Measurements from ENCODE around the gene ADAMTS2.

DNA sequence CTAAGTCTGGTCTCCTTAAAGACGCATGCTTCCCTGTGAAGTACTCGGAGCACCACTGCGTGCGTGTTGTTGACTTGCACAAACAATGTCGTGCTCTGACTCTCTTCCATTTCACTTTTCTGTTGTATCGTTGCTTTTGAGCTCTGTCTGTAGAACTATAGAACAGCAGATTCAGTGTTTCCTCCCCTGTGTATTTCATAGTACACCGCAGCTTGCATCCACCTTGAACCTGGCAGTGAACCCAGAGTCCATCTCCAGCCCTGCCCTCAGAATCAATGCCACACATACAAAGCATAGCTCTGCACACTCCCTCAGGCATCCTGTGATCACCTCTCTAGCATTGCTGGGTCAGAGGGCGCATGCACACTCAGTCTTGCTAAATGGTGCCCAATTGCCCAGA is 37.2 kb upstream of the ADAMTS2 start:
- no peak for TF ChIP-seq CTCF (conservative IDR thresholded peaks at IDR 0.05; ENCODE audit: low read depth, low read length)
- no peak for TF ChIP-seq EZH2 (IDR thresholded peaks at IDR 0.05; ENCODE audit: low read length, unreplicated experiment)
